Hepatocyte (in vitro differentiated cells): ENCODE data around the gene RBM19.

Experiments used
- CTCF ChIP-seq: fragments of 200-600 bp; sonication (generic); IDR thresholded peaks from 2 replicates; pipeline ENCODE4 v1.5.1; 2016; ENCODE audit warnings: antibody characterized with exemption, mild to moderate bottlenecking; ENCODE audit not compliant: poor library complexity
- EZH2 ChIP-seq: fragments of 200-600 bp; sonication (generic); IDR thresholded peaks from 2 replicates; pipeline ENCODE4 v1.6.1; 2016; ENCODE audit warnings: antibody characterized with exemption, mild to moderate bottlenecking, borderline replicate concordance
- EZH2phosphoT487 ChIP-seq: fragments of 200-600 bp; sonication (generic); IDR thresholded peaks from one replicate; pipeline ENCODE4 v1.6.1; 2018; ENCODE audit warnings: antibody characterized with exemption, mild to moderate bottlenecking, low read depth, moderate library complexity; ENCODE audit not compliant: unreplicated experiment, severe bottlenecking

DNA sequence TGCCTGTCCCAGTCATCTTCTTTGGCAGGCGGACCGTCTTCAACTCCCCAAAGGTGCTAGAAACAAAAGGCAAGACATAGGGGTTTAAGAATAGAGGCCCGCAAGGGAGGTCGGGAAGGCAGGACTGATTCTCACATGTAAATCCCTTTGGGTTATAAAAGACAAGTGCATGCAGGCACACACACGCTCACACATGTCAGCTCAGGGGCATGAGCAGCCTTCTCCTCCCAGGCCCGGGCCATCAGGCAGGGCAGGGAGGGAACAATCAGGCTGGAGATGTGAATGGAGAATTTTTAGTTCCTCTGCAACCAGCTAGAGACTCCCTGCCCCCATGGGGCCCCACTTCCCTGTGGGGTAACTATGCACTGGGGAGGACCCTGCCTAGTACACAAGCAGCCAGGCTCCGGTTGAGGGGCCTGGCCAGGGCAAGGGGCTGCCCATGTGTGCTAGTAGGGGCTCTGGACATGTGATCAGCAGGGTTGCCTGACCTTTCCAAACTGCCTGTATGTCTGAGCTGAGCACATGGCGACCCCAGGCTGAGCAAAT is 107.2 kb downstream of the RBM19 start:
- TF ChIP-seq CTCF (no peak), EZH2phosphoT487 (no peak), EZH2 (no peak)
